Head of caudate nucleus (tissue), 42 donors: Measurements from ENCODE around the gene SLC7A7.
A peak's percentile ranks its signal among the peaks of the same experiment; 100 is the strongest.

Experiments used
- DNase-seq, 42 donors: peaks; one replicate each; pipeline versions ENCODE4 v3.0.0 to v3.0.0-alpha.2; 2020 to 2021; ENCODE audit warnings: mixed read lengths in 7 of 42
- intact Hi-C: fragments of 100-400 bp; cut with DNase I; formaldehyde crosslinking; loops from one replicate; pipeline ENCODE4 v1.15.0; 2022

Gene SLC7A7

DNA sequence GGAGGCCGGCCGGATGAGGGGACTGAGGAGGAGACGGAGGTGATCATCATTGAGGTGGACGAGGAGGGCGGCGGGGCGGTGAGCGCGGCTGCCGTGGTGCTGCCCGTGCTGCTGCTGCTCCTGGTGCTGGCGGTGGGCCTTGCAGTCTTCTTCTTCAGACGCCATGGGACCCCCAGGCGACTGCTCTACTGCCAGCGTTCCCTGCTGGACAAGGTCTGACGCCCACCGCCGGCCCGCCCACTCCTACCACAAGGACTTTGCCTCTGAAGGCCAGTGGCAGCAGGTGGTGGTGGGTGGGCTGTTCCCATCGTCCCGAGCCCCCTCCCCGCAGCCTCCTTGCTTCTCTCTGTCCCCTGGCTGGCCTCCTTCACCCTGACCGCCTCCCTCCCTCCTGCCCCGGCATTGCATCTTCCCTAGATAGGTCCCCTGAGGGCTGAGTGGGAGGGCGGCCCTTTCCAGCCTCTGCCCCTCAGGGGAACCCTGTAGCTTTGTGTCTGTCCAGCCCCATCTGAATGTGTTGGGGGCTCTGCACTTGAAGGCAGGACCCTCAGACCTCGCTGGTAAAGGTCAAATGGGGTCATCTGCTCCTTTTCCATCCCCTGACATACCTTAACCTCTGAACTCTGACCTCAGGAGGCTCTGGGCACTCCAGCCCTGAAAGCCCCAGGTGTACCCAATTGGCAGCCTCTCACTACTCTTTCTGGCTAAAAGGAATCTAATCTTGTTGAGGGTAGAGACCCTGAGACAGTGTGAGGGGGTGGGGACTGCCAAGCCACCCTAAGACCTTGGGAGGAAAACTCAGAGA is 30.8 kb upstream of the SLC7A7 start:
- no peak for DNase-seq
- intact Hi-C loops: no loop called here

DNA sequence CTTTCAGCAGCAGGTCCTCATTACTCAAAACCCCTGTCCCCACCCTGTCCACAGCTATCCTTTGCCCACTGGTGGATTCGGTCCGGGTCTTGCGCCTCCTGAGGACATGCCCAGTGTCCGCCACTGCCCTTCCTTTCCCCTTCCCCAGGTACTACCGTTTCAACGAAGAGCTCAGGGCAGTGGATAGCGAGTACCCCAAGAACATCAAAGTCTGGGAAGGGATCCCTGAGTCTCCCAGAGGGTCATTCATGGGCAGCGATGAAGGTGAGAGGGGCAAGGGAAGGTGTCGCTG is 29.8 kb upstream of the SLC7A7 start:
- intact Hi-C loops: no loop called here
- no peak for DNase-seq

DNA sequence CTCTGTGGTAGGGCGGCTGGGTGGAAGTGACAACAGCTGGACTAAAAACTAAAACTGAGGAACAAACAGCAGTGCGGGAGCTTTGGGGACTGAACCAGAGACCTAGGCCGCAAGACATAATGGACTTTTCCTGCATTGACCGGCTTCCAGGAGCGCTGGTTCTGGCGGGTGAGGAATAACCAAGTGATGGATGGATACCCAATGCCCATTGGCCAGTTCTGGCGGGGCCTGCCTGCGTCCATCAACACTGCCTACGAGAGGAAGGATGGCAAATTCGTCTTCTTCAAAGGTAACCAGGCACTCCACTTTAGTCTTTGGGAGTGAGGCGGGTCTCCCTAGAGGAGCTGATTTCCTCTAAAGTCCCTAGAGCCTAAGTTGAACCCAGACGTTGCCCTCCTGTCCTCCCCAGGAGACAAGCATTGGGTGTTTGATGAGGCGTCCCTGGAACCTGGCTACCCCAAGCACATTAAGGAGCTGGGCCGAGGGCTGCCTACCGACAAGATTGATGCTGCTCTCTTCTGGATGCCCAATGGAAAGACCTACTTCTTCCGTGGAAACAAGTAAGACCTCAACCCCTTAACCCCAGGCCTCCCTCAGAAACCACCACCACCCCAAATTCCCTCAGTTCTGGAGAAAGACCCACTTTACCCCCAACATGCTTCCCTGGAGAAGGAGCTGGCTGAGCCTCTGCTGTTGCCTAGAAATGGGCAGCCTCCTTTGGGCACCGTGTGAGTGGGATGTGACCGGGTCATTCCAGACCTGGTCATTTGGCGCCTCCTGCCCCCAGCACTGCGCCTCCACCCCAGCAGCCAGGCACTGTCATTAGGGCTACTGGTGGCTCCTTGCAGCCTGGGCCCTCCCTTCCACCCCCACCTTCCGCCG is 29.2 kb upstream of the SLC7A7 start:
- DNase-seq: no peak
- intact Hi-C loops: no loop called here

DNA sequence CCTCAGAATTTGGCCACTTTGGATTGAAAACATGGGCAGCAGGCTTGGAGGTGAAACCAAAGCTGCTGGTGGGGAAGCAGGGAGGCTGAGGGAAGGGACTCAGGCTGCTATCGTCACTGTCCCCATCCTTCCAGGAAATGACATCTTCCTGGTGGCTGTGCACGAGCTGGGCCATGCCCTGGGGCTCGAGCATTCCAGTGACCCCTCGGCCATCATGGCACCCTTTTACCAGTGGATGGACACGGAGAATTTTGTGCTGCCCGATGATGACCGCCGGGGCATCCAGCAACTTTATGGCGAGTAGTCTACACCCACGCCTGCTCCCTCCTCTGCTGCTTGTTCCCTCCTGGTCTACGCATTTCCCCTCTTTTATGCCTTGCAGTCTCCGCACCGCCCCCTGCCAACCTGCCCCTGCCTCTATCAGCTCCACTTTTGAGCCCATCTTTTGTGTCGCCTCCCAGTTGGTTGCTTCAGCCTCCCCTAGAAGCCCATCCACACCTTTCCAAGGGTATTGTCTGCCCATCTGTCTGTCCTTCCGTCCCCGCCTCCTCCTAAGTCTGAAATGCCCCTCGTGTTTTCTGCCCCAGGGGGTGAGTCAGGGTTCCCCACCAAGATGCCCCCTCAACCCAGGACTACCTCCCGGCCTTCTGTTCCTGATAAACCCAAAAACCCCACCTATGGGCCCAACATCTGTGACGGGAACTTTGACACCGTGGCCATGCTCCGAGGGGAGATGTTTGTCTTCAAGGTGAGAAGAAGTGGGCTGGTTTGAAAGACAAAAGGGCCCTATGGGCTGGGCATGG is 28.1 kb upstream of the SLC7A7 start:
- DNase-seq: no peak
- intact Hi-C loops: no loop called here

DNA sequence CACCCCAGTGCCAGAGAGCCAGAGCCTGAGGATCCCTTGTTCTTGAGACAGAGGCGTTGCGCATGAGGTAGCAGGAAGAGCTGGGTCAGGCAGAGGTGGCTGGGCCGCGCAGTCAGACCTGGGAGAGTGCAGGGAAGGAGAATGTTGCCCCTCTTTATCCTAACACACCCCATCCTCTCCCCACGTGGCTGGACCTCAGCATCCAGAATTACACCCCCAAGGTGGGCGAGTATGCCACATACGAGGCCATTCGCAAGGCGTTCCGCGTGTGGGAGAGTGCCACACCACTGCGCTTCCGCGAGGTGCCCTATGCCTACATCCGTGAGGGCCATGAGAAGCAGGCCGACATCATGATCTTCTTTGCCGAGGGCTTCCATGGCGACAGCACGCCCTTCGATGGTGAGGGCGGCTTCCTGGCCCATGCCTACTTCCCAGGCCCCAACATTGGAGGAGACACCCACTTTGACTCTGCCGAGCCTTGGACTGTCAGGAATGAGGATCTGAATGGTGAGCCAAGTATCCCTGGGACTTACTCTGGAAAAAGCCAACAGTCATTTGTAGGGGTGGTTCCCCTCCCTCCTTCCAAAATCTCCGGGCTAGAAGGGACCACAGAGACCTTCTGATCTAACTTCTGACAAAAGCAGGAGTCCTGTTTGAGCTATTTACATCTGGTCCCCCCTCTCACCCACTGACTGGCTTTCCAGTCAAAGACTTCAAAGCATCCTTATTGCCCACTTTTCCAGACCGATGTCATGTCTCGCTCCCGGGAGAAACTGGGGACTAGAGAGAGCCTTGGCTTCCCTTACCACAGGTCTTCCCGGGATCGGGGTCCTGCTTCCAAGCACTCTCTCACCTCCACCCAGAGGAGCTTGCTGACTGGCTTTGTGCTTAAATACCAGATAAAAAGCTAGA is 27.2 kb upstream of the SLC7A7 start:
- intact Hi-C loops: no loop called here
- DNase-seq: no peak

DNA sequence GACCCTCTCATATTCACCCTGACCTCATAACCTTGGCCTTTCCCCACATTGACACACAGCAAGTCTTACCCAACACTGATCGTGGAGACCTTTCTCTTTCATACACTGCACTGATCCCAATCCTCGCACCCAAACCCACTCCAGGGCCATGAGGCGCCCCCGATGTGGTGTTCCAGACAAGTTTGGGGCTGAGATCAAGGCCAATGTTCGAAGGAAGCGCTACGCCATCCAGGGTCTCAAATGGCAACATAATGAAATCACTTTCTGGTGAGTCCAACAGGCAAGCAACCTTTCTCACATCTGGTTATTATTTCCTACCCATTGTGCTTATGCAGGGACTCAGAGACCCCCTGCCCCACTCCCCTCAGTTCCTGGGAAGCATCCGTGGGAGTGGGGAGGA is 26.5 kb upstream of the SLC7A7 start:
- DNase-seq: no peak
- intact Hi-C loops: no loop called here

DNA sequence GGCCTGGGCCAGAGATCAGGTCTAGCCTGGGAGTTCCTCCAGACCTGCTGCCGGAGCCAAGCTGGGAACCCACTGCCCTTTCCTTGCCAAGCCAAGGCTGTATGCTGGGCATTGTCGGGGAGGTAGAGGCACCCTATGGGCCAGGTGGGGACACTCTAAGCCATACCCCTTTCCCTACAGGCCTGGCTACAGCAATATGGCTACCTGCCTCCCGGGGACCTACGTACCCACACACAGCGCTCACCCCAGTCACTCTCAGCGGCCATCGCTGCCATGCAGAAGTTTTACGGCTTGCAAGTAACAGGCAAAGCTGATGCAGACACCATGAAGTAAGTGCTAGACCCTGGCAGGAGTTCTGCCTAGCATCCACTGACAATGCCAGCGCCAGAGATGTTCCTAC is 26.1 kb upstream of the SLC7A7 start:
- intact Hi-C loops: no loop called here

DNA sequence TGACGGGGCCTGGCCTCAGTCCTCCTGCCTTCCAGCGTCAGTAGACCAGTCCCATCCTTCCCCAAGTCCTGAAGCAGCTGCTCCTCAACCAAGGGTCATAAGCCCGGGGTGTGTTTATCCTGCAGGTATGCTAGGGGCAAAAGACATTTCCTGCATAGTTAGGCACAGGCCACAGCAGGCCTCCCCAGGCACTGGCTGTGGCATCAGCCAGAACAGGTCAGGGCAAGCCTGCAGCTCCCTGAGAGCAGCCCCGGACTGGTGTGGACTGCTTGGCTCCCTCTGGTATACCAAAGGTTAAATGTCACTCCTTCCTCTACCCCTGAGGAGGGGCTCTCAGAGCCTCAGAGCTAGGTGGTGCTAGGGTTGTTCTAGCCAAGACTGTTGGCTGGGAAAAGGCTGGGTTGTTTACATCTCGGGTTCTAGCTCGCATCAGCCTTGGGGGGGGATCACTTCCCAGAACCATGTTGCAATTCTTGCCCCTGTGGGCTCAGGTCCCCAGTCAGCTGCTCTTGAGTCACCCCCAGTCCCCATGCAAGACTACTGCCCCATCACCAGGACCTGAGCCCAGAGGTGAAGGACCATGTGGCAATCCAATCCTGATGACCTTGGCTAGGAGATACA is 24.0 kb upstream of the SLC7A7 start:
- intact Hi-C loops: loop anchor here (10.0 kb wide), 2 partner anchors 66 to 264 kb away; no protein-coding TSS in a partner anchor
- DNase-seq: peak in 2 of 42 donors; percentile 6 to 46

More for the DNA sequence above, 26.1 kb upstream of the SLC7A7 start:
- DNase-seq: no peak

DNA sequence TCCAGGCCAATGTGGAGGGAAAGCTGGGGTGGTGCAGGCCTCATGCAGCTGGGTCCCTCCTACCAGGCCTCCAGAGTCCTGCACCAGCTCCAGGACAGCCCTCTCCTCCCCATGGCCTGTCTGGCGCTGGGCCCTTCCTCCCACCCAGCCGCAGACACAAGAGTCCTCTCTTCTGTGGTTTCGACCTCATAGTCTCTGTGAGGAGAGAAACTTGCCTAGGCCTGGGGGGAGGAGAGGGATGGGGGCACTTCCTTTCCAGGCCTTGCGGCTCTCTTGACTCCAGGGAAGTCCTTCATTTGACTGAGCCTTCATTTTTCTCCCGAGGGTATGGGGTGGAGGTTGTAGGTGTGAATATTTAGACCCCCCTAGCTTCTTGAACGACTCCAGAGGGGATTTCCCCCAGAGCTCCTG is 23.4 kb upstream of the SLC7A7 start:
- peak in 7 of 42 donors; percentile 18 to 48 (median 36) for DNase-seq
- intact Hi-C loops: loop anchor here (10.0 kb wide), 2 partner anchors 66 to 264 kb away; no protein-coding TSS in a partner anchor

DNA sequence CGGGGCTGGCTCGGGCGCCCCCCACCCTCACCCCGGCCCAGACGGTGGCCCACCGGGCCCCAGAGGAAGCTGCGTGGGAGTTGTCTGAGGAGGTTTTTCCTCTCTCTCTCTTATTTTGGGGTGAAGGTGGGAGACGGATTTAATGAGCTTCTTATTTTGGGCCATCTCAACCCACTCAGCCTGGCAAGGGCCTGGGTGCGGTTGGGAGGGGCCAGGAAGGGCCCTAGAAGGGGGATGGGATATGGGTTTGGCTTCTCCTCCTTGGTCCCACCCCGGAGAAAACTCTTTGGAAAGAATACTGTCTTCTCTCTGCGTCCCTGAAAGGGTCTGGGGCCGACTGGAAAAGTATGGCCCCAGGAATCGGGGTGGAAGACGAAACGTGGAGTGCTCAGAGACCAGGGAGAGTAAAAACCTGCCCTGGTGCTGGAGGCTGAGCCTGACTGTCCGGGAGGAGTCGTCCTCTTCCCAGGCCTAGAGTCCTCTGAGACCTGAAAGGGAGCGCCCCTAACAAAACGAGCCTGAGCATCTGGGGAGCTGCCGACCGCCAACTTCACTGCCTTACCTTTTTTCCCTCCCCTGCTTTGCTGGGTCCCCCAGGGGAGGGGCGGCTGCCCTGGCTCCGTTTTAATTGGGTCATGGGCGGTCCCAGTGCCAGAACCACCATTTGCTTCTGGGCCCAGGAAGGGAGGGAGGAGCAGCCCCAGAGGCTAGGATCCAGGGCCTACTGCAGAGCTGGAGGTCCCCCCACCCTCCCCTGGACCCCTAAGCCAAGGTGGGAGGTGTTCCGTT is 22.7 kb upstream of the SLC7A7 start:
- DNase-seq: peak in 3 of 42 donors; percentile 34 to 45 (median 36)
- intact Hi-C loops: loop anchor here (10.0 kb wide), 2 partner anchors 67 to 263 kb away; no protein-coding TSS in a partner anchor

DNA sequence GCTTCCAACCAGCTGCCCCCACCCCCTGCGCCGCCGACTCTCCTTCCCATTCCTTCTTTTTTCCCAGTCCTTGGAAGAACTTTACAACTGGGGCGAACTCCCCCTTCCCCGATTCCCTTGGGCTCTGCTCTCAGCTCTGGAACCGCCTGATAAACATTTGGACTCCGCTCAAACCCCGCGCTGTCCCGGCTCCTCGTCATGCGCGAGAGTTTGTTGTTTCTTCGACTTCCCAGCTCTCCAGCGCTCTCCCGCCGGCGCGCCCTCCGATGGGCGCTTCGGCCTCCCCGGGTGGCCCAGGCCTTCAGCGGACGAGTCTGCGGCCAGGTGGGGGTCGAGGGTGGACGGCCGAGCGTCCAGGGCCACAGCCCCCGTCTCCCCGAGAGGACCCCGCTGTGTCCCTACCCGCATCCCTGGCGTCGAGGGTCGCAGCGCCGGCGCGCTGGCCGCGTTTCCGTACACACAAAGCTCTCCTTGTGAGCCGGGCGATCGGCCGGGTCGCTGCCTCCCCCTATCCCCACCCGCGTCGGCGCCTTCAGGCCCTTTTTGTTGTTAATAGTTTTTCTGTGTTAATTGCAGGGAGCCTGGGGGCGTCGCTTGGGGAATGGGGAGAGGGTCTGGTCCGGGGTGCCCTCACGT is 22.0 kb upstream of the SLC7A7 start:
- intact Hi-C loops: loop anchor here (10.0 kb wide), 2 partner anchors 68 to 262 kb away; no protein-coding TSS in a partner anchor
- peak in 27 of 42 donors; percentile 27 to 77 (median 45) for DNase-seq

DNA sequence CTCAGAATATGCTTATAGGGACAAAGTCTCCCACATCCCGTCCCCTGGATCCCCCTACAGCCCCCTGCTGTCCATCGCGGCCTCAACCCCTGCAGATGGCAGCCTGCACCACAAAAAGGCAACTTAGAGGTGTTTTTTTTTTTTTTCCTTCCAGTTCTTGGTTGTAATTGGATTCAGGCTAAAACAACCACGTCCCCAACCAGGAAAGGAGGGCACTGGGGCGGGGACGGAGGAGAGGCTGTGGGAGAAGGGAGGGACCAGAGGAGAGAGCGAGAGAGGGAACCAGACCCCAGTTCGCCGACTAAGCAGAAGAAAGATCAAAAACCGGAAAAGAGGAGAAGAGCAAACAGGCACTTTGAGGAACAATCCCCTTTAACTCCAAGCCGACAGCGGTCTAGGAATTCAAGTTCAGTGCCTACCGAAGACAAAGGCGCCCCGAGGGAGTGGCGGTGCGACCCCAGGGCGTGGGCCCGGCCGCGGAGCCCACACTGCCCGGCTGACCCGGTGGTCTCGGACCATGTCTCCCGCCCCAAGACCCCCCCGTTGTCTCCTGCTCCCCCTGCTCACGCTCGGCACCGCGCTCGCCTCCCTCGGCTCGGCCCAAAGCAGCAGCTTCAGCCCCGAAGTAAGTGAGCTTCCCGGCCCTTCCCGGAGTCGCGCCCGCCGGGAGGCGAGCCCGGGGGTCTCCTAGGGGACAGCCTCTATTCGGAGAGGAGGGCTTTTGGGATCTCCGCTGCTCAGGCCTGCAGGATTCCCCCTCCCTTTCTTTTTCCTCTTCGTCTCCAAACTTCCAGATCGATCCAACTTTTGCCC is 21.3 kb upstream of the SLC7A7 start, which contains the start of gene MMP14:
TSS of gene MMP14 (plus strand) at position 285 of the 813 bp plus-strand sequence. CDS start at position 518, 233 bp downstream.
- peak in 16 of 42 donors; percentile 19 to 61 (median 43) for DNase-seq
- intact Hi-C loops: loop anchor here (10.0 kb wide), 2 partner anchors 68 to 262 kb away; no protein-coding TSS in a partner anchor

DNA sequence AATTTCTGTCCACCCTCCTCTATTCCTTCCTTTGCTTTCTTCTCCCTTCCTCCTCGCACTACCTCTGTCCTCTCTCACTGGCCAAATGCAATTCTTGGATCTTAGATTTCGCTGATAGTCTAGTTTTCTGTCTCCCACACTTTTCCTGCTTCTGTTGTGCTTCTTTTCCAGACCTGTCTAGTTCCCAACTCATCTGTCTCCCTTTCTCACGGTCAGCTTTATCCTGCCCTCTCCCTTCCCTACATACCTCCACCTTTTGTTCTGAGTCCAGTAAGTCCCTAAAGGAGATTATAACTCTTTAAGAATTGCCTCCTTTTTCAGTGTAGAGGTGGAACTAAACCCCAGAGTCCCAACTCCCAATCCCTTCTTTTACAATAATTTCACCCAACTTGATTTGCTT is 20.3 kb upstream of the SLC7A7 start:
- DNase-seq: no peak
- intact Hi-C loops: loop anchor here (10.0 kb wide), 2 partner anchors 69 to 261 kb away; no protein-coding TSS in a partner anchor

DNA sequence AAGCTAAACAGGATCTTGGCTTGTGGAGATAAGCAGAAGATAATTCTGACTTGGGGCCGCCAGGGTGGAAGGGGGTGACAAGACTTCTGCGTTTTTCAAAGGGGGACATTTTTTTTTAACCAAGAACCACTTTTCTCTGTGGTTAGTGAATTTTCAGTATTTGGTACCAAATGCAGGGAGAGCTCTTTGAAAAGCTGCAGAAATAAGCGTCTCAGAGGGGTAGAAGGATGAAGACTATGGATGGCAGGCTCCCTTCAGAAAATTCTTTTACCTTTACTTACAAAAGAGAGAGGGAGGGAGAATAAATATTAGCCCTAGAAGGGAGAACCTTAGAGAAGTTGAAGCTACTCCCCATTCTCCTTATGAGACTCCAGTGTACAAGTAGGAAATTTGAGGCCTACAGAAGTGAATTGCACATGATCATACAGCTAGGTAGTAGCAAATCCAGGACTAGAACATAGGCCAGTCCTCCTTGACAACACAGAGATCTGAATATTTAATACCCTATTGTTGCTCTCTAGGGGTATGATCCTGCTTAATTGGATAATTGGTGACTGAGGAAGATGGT is 15.3 kb upstream of the SLC7A7 start:
- DNase-seq: no peak
- intact Hi-C loops: loop anchor here (10.0 kb wide), 2 partner anchors 74 to 256 kb away; no protein-coding TSS in a partner anchor
